Activated CD8-positive, alpha-beta memory T cell treated with anti-CD3 and anti-CD28 coated beads for 48 hours (primary cell): ENCODE results near the gene KCNAB1.

ENCODE experiments used
- DNase-seq, 3 experiments: peaks; one replicate each; pipeline ENCODE4 v3.0.0-alpha.2; 2020; ENCODE audit warnings: low read depth in 2 of 3, low spot score in 2 of 3

The KCNAB1 gene

DNA sequence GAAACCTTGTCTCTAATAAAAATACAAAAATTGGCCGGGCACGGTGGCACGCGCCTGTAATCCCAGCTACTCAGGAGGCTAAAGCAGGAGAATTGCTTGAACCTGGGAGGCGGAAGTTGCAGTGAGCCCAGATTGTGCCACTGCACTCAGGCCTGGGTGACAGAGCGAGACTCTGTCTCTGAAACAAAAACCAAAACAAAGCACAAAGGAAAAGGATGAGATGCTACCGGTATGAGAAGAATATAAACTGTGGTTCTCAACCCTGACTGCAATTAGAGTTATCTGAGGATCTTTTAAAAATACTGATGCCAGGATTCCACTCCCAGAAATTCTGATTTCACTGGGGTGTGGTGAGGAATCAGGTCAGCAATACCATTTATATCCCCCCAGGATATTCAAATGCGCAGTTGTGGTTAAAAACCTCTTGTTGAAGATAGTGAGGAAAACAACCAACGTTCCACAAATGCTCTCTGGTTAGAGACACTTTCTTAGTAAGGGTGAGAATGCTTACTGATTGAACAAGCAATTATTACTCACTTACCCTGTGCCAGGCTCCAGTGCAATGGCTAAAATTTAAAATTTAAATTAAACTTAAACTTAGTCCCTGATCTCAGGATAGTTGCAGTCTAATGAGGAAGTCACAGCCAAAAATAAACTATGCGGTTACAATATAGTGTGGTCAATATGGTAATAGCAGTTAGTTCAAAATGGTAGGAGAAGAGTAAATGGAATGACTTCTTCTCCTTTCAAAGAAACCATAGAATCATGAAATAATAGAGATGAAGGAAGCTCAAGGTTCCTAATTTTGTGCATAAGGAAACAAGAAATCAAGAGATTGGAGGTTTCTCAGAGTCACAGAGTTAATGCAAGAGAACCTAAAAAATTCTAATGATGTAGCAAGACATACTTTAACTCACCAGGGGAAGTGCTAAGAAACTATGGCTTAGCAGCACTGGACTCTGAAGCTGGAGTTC lies 325.0 kb downstream of the KCNAB1 start:
- no peak for DNase-seq

DNA sequence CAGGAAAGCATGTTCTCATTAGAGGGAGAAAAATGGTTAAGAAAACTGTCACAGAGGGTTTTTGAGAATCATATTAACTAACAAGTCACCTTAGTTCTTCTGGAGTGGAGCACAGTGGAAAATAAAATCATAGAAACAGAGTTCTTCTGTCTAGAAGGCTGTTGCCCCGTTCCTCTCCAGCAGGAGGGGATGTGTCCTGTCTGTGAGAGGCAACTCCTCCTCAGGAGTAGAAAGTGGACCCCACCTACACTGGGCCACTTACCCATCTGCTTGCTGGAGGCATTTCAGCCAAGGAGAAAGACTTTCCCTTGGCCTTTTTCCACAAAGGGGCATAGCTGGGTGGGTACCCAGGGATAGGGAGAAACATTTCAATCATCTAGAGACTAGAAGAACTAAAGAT lies 327.9 kb downstream of the KCNAB1 start:
- no peak for DNase-seq

DNA sequence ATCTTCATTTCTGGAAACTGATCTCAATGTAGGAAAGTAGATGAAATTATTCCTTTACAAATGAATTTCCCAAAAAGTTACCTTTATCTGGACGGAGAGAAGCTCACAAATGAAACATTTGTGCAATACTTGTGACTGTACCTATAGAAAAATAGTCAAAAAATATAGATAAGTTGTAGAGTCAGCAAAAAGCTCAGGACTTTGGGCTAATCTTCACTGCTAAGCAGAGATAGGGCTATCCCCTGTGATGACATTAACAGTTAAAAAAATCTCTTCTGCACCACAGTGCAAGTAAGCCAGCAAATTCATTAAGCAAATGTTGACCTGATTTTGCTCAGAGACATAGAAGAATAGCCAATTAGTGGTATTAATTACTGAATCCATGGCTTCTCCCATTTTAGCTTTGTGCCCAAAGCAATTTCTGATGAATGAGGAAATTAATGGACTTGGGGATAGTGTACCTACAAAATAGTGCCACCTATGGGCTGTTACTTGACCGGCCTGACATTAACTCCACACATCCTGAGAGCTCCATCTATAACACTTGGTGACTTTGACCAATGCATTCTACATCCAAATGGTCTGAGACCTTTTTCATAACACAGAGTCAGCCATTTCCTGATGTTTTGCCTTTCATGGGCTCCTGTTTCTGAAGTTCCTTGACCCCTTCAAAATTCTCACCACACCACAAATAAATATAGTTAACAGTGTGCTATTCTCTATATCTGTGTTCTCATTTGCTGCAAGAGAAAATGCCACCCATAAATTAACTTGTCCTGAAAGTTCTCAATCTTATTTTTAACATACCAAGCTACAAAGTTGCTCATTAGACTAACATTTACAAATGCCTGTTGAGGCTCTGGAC lies 329.6 kb downstream of the KCNAB1 start:
- DNase-seq, result no peak

DNA sequence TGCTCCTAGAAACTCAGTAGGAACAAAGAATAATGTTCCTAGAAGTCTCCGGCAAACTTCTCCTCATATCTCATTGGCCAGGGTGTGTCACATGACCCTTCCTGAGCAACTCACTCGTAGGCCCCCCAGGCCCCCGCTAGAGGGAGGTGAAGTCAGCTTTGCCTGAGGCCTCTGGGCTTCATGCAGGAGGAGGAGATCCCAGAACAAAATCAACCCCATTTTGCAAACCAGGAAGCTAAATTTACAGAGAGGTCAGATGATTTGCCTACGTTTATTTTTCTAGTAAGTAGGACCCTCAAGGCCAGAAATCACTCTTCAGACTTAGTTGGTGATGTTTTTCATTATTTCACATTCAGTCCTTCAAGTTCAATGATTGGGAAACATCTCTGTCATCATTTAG lies 335.5 kb downstream of the KCNAB1 start:
- DNase-seq, result no peak

DNA sequence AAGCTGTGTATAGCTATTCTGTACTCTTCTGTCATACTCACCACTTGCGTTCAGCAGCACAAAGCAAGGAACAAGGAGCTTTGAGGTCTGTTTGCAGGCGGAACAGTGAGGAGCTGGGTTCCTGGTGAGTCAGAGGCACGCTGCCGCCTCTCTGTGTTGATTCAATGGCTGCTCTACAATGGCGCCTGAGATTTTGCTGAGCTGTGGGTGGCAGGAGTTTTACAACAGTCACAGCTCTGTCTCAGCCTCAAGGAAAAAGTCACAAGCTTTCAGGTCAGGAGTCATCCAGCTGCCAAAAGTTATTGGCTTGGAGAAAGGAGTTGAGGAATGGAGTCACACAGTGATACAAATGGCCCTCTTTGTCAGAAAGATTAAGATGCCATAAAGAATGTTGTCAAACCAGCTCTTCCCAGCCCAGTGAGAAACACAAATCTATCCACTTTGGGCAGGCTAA lies 336.4 kb downstream of the KCNAB1 start:
- DNase-seq, result no peak

DNA sequence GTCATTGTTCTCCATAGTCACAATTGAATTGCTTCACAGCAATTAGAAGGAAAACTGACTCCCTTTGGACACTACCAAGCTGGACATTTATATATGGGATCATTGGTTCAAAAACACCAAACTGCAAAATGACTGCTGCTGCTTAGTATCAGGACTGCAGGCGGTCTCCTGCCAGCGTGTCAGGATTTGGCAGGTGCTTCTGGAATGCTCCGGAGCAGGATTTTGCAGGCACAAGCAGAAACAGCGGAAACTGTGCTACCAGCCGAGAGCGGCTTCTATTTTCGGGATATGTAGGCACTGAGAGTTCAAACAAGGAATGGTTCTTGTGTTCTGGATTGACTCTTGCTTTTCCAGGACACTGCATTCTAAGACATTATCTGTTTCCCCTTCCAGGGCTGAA lies 339.1 kb downstream of the KCNAB1 start:
- no peak for DNase-seq

DNA sequence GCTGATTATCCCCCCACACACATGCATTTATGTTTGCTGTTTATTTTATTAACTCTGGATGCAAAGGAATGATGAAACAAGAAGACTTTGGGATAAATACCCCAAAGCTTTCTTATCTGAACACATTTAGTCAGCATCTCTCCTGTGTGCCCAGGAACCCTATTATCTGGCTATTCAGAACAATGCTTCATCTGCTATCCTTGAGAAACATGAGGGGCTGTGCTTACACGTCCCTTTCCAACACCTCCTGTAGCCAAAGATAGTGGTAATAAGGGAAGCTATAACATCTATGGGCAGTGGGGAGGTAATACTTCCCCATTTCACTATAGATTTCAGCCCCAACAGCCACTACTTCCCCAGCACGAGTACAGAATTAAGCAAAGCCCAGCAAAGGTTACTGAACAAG lies 339.8 kb downstream of the KCNAB1 start:
- DNase-seq, result no peak

DNA sequence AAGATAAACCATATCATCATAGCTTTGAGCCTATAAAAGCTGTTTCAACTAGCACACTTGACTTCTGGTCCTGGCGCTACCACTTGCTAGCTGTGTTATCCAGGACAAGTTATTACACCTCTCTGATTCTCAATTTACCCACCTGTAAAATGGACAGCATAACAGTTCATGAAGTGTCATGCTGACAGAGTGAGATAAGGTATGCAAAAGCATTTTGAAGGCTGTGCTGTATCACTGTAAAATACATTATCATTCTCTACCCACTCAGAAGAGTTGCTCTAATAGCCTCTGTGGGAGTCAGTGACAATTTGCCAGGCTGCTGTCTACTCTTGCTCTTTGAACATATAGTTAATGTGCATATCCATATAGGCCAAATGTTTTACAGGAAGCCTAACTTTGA lies 341.5 kb downstream of the KCNAB1 start:
- DNase-seq, result no peak

DNA sequence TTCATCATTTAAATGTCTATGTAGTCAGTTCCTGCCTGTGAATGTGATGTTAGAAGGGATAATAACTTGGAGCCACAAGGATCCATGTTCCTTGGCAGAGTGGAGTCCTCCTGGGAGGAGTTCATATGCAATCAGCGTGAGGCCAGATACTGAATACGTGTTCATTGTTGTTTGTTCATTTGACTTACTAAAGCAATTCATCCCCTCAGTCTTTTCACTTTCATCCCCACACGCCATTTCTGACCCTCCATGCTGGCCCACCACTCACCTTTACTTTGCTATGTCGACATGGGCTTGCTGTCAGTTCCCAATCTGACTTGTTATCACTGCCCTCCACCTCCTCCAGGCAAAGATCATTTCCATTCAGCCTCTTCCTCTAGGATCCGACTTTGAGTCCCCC lies 342.7 kb downstream of the KCNAB1 start:
- DNase-seq, result no peak

DNA sequence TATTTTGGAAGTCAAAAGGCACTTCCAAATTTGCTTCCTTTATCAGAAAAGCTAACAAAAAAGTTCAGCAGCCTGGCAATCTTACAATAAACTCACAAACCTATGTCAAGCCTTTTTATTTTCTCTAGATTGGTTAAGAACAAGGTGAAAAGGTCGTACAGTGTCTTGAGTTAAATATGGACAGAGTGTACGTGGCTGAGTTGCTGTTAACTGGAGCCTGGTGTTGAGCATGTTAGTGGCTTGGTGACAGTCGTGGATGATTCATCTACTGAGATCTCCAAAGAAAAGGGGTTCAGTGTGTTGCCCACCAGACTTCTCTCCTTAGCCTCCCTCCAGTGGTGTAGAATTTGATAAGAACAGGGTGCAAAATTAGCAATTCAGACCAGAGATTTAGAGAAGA lies 344.8 kb downstream of the KCNAB1 start:
- DNase-seq, result no peak

DNA sequence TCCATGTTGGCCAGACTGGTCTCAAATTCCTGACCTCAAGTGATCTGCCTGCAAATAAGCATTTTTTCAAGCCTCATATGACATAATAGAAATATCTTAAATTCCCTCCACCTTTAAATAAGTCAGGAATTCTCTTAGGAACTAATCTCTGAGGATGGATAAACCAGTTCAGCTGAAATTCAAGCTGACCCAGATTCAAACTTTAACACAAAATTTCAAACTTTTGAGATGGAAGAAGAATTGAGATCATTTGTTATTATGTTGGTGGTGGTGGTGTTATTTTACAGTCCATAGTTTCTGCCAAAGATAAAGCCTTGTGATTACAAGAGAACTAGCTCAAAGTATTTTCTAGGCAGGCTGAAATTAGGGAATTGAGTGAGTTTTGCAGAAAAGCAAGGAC lies 349.1 kb downstream of the KCNAB1 start:
- DNase-seq, result no peak

DNA sequence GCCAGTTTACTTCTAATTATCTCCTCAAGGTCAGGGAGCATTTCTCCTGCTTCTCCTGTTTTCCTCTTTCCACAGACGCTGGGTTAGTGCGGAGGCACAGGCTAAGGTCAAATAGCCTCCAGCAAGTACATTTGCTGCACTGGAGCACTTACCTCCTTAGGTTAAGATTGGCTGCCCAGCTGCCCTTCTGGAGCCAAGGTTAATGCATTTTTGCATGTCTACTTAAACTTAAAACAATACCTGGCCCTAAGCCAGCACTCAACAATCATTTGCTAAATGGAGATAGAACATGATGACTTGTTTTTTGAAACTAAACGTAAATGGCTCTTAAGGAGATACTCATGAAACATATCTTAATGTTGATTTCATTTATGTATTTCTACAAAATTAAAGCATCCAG lies 351.1 kb downstream of the KCNAB1 start:
- DNase-seq, result no peak

DNA sequence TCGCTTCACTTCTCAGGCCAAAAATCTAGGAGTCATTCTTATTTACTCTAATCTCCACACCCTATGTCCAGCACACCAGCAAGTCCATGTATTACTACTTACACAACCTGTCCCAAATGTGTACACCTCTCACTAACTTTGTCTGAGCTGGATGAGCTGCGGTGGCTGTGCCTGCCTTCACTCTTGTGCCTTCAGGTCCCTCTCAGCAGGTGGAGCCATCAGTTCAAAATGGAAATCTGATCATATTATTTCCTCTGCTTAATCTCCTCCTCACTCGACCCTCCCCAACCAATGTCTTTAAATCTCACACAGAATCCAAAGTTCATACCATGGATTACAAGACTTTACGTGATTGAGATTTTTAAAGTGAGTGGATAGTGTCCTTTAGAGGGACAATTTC lies 351.8 kb downstream of the KCNAB1 start:
- DNase-seq, result no peak

DNA sequence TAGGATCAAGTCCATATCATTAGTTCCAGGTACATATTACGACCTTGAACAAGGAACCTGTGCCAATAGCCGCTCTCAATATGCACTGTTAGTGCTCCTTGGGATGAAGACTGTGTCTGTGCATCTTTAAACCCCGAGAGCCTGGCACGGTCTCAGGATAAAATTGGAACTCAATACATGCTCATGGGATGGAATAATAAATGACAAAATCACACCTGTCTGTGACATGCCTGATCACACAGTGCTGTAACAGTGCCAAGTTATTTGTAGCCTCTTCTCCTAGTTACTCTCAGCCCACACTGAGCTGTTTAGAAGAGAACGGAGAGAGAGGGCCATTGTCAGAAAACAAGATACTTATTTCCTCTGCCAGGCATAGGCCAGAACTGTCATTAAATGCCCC lies 352.3 kb downstream of the KCNAB1 start:
- no peak for DNase-seq

DNA sequence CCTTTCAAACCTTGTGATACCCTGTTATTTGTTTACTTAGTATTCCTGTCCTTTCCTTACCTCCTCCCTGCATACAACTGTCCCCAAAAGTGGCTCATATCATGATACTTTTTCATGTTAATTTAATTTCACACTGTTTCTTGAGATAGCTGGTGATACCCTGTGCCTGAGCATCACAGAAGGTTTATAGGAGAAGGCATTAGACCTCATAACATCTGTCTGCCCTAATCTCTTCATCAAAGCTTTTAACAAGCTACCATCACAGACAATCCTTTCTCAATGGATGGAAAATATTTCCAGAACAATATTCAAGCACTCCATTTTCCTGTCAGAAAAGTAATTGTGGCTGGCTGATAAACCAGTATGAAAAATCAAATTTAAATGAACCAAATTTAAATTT lies 353.0 kb downstream of the KCNAB1 start:
- DNase-seq, result no peak

DNA sequence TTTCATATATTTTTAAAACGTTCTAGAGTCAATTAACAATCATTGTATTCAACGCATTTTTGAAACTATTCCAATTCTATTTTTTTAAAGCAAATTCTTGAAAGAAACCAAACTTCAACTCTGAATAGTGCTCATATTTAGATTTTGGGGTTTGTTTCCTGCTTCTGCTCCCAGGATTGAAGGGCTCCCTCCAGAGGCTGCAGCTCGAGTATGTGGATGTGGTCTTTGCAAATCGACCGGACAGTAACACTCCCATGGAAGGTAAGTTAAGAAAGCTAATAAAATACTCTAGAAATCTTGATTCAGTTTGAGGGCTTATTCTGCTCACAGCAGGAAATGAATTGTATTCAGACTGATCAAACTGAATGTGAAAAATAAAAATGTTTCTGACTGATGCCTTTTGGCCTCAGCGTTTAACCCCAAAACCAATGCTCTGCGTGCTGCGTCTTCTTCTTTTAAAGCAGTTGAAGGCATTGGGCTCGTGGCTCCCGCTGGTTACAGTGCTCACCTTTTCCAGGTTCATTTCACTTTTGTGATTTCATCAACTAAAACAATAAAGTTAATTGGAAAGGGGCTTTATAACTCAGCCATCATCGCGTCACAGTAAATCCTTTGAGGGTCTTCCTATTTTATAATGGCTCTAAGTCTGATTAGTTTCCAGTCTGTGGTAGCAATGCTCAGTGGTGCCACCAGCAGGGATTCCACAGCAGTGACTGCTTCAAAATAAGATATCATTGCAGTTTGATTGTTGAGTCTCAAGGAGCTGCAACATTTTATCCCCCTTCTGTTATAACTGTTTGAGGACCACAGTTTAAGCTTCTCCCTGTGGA lies 354.4 kb downstream of the KCNAB1 start:
- no peak for DNase-seq

DNA sequence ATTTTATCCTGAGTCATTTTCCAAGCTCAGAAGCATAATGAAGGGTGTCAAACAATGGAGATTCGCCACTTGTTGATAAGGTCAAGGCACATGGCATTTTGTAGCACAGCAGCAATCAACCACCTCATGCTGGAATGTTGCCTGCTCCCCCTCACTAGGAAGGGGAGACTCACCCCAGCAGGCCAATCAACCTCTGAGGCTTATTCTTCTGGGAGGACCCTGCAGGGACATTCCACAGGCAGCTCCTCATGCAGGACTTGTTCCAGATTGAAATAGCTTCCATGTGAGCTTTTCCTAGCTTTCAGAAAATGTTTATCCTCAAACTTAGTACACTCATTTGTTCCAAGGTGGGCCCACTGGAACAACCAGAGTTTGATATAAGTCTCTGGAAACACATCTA lies 356.9 kb downstream of the KCNAB1 start:
- DNase-seq, result no peak

DNA sequence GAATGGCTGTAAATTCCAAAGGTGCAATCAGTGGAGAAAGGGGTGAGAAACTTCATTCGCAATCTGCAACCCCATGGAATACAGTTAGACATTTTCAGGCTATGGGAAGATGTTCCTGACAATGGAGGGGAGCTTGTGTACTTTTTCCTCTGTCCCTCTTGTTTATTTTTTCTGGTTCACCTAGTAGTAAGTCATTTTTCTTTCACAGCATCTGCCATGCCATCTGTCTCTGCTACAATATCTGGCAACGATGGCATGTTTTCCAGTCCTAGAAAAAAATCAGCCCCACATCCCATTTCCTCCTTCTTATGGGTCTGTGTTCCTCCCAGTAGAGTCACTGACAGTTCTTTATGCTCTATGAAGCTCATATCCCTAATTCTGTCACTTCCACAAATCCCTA lies 358.5 kb downstream of the KCNAB1 start:
- DNase-seq, result no peak

DNA sequence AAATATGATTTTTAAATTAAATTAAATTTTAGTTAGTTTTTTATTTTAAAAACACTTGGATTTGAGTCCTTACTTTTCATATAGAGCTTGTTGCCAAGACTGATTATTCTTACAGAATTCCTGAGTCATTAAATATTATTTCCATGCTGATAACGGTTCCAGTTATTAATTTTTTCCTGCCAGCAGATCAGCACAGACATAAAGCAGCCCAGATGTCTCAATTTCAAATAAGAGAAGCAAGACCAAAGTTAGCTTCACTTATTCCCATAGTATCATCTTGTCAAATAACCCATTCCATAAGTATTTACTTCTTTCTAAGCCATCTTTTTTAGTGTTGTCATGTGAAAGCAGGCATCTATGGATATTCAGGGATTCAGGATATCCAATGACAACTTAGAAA lies 359.2 kb downstream of the KCNAB1 start:
- no peak for DNase-seq

DNA sequence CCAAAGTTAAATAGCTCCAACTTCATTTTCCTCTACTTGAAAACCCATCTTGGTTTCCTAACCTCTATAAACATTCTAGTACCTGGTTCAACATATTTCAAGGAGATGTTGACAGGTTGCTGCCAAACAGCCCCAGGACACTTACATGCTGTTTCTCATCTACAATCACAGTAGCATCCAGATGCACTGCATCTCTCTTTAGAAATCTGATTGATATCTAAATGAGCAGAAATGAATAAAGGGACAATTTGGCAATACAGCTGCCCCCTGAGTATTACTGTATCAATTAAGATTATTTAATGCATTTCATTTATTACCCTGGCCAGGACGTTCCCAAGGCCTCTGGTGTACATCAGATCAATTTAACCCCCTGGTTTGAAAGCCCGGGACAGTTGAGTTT lies 360.6 kb downstream of the KCNAB1 start:
- no peak for DNase-seq

DNA sequence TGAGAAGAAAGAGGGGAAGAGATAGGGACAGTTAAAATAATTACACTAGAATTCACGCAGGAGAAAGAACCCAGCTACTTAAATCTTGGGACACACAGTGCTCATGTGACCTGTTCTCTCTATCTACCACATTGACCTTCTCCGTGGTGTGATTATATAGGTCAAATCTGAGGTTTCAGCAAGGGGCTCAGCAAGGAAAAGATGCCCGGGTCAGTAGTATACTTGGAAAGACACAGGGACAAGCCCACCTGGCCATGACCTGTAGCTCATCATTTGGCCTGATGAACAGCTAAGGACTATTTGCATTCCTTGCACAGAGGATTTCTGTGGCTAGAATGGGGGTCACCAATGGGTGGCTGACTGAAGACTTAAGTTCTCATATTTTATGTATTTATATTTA lies 362.6 kb downstream of the KCNAB1 start:
- no peak for DNase-seq
